Measurements from ENCODE around the gene SOX21. TPM values are rescaled to one million over a fixed set of nuclear protein-coding genes. Genes with fewer than 3 reads are reported as not detected.

The SOX21 gene
- total RNA-seq, 1 donor from 2014 or later: not detected

DNA sequence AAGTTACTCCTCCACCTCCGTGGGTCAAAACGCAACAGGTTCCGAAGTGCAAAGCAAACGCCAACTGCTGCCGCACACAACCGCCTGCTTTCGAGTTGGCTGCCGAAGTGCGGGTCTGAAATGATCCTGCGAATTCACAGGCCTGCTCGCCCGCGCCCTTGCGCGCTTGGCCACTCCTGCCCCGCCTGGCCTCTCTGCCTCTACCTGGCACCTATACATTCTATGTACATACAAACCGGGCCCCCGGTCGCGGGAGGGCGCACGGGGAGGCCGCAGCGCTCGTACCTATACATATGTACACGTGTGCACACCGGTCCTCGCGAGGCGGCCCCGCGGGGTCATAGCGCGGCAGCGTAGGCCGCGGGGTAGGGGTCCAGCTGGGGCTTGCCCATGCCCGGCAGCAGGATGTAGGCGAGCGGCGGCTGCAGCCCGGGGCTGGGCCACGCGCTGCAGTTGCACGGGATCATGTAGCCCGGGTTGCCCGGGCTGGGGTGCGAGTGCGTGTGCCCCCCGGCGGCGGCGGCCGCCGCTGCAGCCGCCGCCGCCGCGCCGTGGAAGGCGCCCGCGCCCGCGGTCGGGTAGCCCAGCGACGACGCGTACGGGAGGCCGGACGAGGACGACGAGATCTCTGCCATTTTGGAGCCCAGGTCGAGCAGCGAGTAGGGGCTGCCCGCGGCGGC is 1.3 kb downstream of the SOX21 start:
- Mint-ChIP-seq H3K4me1 (ENCODE audit: low read depth) (peaks cover 20% of the 10 kb centered on the region), H3K27ac (ENCODE audit: unreplicated experiment) (no peak overlapping the region), H3K9me3 (ENCODE audit: low read depth) (no peaks in the 10 kb centered on the region), H3K4me3 (ENCODE audit: unreplicated experiment) (no peak overlapping the region), H3K36me3 (ENCODE audit: low read depth) (peaks cover 3% of the 10 kb centered on the region), H3K27me3 (ENCODE audit: low read depth) (peaks cover 72% of the 10 kb centered on the region)
- peak; percentile 93 for DNase-seq (ENCODE audit: low spot score)
- TF ChIP-seq, protein P1, sequence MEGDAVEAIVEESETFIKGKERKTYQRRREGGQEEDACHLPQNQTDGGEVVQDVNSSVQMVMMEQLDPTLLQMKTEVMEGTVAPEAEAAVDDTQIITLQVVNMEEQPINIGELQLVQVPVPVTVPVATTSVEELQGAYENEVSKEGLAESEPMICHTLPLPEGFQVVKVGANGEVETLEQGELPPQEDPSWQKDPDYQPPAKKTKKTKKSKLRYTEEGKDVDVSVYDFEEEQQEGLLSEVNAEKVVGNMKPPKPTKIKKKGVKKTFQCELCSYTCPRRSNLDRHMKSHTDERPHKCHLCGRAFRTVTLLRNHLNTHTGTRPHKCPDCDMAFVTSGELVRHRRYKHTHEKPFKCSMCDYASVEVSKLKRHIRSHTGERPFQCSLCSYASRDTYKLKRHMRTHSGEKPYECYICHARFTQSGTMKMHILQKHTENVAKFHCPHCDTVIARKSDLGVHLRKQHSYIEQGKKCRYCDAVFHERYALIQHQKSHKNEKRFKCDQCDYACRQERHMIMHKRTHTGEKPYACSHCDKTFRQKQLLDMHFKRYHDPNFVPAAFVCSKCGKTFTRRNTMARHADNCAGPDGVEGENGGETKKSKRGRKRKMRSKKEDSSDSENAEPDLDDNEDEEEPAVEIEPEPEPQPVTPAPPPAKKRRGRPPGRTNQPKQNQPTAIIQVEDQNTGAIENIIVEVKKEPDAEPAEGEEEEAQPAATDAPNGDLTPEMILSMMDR (IDR thresholded peaks at IDR 0.05): peak; percentile 63

DNA sequence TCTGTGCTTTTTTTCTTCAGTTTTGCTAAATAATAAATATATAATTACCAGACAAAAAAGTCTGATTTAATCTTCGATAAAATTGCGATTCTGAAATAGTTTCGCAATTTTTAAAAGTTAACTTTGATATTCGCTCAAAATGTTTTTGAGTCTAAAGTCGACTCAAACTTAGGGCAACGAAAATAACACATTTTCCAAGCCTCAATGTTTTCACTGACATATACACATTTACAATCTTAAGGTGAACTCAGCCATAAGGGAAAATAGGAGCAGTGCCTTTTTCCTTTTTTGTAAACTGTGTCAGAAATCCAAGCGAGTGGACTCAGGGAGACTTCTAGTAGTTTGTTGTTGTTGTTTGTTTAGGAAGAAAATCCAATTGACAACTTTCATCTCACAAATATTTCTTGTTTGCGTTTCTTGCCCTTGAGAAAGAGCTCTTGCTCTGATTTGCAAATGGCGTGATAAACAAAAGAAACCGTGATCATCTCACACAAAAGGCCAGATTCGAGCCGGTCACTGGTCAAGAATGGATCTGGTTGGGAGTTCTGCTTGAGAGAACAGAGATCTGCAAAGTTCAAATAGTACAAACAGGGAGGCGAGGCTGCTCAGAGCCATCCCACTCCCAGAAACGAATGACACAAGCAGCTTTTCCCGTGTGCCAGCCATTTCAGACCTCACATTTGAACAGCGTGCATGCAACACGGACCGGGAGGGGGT is 2.1 kb downstream of the SOX21 start:
- DNase-seq (ENCODE audit: low spot score): no peak
- Mint-ChIP-seq H3K27me3 (ENCODE audit: low read depth) (peaks cover 72% of the 10 kb centered on the region), H3K36me3 (ENCODE audit: low read depth) (peaks cover 3% of the 10 kb centered on the region), H3K4me1 (ENCODE audit: low read depth) (peaks cover 20% of the 10 kb centered on the region), H3K9me3 (ENCODE audit: low read depth) (no peaks in the 10 kb centered on the region), H3K27ac (ENCODE audit: unreplicated experiment) (no peak overlapping the region), H3K4me3 (ENCODE audit: unreplicated experiment) (no peak overlapping the region)
- TF ChIP-seq, protein P1 (IDR thresholded peaks at IDR 0.05): no peak

DNA sequence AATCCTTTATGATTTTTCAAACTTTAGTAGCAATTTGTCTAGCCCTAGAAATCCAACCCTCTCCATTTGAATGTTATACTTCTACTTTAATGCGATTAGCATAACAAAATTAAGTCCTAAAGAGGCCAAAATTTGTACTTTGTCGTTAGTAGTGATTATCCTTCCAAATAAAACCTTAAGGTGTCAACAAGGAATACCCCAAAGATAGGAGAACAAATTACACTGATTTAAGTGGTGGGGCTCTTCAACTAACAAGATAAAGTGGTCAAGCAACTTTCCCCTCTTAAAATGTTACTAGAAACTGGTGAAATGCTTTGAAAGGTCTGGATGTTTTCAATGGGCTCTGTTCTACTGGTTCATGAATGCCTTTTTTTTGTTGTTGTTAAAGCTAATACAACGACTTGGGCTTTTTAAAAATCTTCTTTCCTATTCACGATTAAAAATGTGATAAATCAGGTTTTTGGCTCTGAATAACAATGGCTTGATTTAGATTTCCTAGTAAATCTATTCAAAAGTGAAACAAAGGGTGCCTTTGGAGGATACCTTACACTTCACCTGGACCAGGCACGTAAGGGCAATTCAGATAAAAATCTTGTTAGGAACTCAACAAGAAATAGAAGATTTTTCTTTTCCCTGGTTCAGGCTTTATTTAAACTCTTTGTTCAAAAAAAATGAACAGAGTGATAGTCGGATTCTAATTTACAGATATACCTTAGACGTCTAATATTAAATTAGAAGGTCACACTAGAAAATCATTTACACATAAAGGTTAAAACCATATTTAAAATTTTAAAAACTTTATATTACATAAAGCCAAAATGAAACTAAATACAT is 3.1 kb downstream of the SOX21 start:
- peaks cover 3% of the 10 kb centered on the region for H3K36me3 Mint-ChIP-seq (ENCODE audit: low read depth)
- TF ChIP-seq, protein P1 (IDR thresholded peaks at IDR 0.05): no peak
- peaks cover 73% of the 10 kb centered on the region for H3K27me3 Mint-ChIP-seq (ENCODE audit: low read depth)
- H3K9me3 Mint-ChIP-seq (ENCODE audit: low read depth): no peaks in the 10 kb centered on the region
- no peak overlapping the region for H3K27ac Mint-ChIP-seq (ENCODE audit: unreplicated experiment)
- H3K4me3 Mint-ChIP-seq (ENCODE audit: unreplicated experiment): no peak overlapping the region
- no peak for DNase-seq (ENCODE audit: low spot score)
- H3K4me1 Mint-ChIP-seq (ENCODE audit: low read depth): peaks cover 20% of the 10 kb centered on the region

DNA sequence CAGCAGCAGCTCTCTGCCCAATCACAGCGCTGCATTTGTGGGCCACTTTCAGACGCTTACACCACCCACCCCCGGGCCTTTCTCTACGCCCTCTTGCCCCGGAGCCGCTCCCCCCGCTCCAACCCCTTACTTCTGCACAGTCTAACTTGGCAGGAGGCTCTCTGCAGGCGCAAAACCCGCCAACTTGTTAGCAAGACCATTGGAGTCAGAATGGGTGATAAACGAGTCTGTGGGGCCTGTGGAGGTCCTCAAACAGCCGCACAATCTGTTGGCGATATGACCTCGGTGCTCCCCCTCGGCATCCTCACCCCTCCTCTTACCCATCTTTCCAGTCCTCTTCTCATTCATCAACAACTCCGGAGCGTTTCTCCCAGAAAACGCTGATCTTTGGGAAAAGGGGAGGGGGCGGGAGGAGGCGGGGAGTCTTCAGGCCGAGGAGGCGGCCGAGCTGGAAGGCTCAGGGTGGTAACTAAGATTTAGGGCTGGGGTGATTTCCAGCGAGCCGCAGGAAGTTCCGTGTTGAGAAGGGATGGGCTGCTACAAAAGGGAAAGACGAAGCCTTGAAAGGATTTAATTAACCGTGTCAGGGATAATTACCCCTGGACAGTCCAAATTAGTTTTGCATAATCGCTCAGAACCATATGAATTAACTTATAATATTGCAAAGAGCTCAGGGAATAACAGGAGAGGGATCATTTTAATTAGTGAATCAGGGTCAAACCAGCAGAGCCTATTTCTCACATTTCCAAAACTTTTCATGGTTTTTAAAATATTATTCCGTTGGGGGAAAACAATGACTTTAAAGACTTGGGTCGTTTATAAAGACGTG is 4.1 kb downstream of the SOX21 start:
- peaks cover 24% of the 10 kb centered on the region for H3K4me1 Mint-ChIP-seq (ENCODE audit: low read depth)
- peaks cover 5% of the 10 kb centered on the region for H3K36me3 Mint-ChIP-seq (ENCODE audit: low read depth)
- H3K27me3 Mint-ChIP-seq (ENCODE audit: low read depth): peaks cover 75% of the 10 kb centered on the region
- H3K4me3 Mint-ChIP-seq (ENCODE audit: unreplicated experiment): no peak overlapping the region
- DNase-seq (ENCODE audit: low spot score): no peak
- no peak overlapping the region for H3K27ac Mint-ChIP-seq (ENCODE audit: unreplicated experiment)
- H3K9me3 Mint-ChIP-seq (ENCODE audit: low read depth): no peaks in the 10 kb centered on the region
- TF ChIP-seq, protein P1 (IDR thresholded peaks at IDR 0.05): no peak

All from chondrocyte (in vitro differentiated cells).